GM12864 (cell line): ENCODE results near the gene ZNF436.

Experiments
- DNase-seq: peaks from one replicate; pipeline ENCODE4 v3.0.0-alpha.2; 2011; ENCODE audit warnings: low read depth
- H3K4me3 ChIP-seq: 2 replicates; pipeline ENCODE4 v1.5.1; 2011; ENCODE audit warnings: mild to moderate bottlenecking, low read depth, low read length, control low read depth
- TF ChIP-seq, protein P1 (sequence below): IDR thresholded peaks from 2 replicates; pipeline ENCODE4 v1.5.1; 2011; ENCODE audit warnings: low read depth, mild to moderate bottlenecking, moderate library complexity, low read length, control low read depth, inconsistent platforms; ENCODE audit errors: missing control alignments

ZNF436 gene

GRCh38 chr1:23394181-23394580, 24.5 kb upstream of the ZNF436 start:
- no peak for DNase-seq
- TF ChIP-seq, protein P1, sequence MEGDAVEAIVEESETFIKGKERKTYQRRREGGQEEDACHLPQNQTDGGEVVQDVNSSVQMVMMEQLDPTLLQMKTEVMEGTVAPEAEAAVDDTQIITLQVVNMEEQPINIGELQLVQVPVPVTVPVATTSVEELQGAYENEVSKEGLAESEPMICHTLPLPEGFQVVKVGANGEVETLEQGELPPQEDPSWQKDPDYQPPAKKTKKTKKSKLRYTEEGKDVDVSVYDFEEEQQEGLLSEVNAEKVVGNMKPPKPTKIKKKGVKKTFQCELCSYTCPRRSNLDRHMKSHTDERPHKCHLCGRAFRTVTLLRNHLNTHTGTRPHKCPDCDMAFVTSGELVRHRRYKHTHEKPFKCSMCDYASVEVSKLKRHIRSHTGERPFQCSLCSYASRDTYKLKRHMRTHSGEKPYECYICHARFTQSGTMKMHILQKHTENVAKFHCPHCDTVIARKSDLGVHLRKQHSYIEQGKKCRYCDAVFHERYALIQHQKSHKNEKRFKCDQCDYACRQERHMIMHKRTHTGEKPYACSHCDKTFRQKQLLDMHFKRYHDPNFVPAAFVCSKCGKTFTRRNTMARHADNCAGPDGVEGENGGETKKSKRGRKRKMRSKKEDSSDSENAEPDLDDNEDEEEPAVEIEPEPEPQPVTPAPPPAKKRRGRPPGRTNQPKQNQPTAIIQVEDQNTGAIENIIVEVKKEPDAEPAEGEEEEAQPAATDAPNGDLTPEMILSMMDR: no peak
- no peak overlapping the region for H3K4me3 ChIP-seq

DNA sequence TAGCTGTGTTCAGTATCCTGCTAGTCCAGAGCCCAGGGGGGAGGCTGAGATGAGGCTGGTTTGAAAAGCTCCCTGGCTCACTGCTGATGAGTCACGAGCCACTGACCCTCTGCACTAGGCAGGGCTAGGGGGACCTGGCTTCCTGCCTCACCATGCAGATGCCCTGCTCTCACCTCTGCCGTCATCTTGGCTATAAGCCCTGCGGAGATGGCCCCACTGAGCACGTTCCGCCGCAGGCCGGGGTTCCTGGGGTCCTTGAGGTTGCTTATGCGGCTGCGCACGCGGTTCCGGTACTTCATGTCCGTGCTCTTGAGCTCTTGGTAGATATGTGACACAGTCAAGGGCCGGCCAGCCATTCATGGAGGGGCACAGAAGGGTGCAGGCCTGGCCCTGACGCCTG, 24.1 kb upstream of the ZNF436 start:
- H3K4me3 ChIP-seq: no peak overlapping the region
- TF ChIP-seq, protein P1: no peak

DNA sequence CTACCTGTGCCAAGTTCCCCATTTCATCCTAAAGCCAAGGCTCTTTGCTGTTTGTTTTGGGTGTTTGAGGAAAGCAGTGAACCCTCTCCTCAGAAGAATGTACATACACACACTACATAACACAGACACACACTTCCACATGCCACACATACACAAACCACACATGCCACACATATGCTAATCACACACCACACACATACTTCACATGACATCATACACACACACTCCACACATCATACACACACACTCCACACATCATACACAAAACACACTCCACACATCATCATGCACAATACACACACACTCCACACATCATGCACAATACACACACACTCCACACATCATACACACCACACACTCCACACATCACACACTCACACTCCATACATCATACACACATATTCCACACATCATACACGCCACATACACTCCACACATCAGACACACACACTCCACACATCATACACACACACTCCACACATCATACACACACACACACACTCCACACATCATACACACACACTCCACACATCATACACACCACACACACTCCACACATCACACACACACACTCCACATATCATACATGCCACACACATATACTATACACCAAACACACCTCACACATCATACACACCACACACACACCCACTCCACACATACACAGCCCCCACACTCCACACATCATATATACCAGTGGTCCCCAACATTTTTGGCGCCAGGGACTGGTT, 22.7 kb upstream of the ZNF436 start:
- H3K4me3 ChIP-seq: no peak overlapping the region
- DNase-seq: no peak
- TF ChIP-seq, protein P1: no peak

More for the DNA sequence above, 24.1 kb upstream of the ZNF436 start:
- no peak for DNase-seq

- no peak for DNase-seq
- TF ChIP-seq, protein P1: no peak
- no peak overlapping the region for H3K4me3 ChIP-seq
Measured at GRCh38 chr1:23389837-23390321, 20.2 kb upstream of the ZNF436 start.

DNA sequence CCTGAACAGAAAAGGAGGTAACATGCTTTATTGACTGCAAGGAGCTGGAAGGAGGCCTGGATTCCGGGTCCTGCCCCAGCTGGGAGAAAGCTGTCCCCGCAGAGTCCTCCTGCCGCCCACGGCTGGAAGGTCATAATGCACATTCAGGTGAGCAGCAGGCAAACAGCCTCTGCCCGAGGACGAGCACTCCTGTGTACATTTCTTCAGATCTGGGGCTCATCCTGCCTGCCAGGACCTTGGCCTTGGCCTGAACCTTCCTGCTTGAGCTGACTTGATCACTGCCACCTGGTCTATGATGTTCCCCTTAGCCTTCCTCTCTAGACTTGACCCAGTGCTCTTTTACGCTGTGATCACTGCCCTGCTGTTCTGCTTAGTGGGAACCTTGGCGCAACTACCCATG, 17.9 kb upstream of the ZNF436 start:
- TF ChIP-seq, protein P1: no peak
- no peak overlapping the region for H3K4me3 ChIP-seq
- DNase-seq: no peak

- TF ChIP-seq, protein P1: no peak
- H3K4me3 ChIP-seq: no peak overlapping the region
- no peak for DNase-seq
Measured at GRCh38 chr1:23385119-23385621, 15.5 kb upstream of the ZNF436 start.
